HG03565 (cell line): ENCODE measurements around the gene DGKZ.
"Not testable (repeated sequence)": the region's sequence is repeated elsewhere in the genome, so short reads cannot be mapped to it uniquely, and the experiment has no call there.

ENCODE experiments used
- ATAC-seq: cut with Tn5 transposase; IDR thresholded peaks from one replicate; pipeline ENCODE4 v1.9.1; 2021; ENCODE audit warnings: mild to moderate bottlenecking, moderate library complexity; ENCODE audit not compliant: unreplicated experiment

The DGKZ gene

GRCh38 chr11:46366260-46366659 is 19.0 kb downstream of the DGKZ start:
- ATAC-seq = no peak

GRCh38 chr11:46366661-46367161 is 19.4 kb downstream of the DGKZ start:
- ATAC-seq = no peak

- peak; percentile 71 for ATAC-seq
Measured at GRCh38 chr11:46367244-46367915, 20.1 kb downstream of the DGKZ start.

GRCh38 chr11:46367916-46368267 is 20.6 kb downstream of the DGKZ start:
- no peak for ATAC-seq

GRCh38 chr11:46369458-46370152 is 22.3 kb downstream of the DGKZ start:
- ATAC-seq = no peak

- ATAC-seq = no peak
Measured at GRCh38 chr11:46370253-46370652, 23.0 kb downstream of the DGKZ start.

- ATAC-seq = not testable (repeated sequence)
Measured at GRCh38 chr11:46371262-46371661, 24.0 kb downstream of the DGKZ start.

GRCh38 chr11:46372086-46372485 is 24.8 kb downstream of the DGKZ start:
- ATAC-seq = no peak

GRCh38 chr11:46372501-46372900 is 25.2 kb downstream of the DGKZ start:
- not testable (repeated sequence) for ATAC-seq

GRCh38 chr11:46373787-46374740 is 26.8 kb downstream of the DGKZ start:
- ATAC-seq = no peak

GRCh38 chr11:46374815-46375214 is 27.6 kb downstream of the DGKZ start:
- no peak for ATAC-seq

- ATAC-seq = no peak
Measured at GRCh38 chr11:46375392-46376101, 28.3 kb downstream of the DGKZ start.

GRCh38 chr11:46376258-46377050 is 29.2 kb downstream of the DGKZ start:
- no peak for ATAC-seq

GRCh38 chr11:46377290-46377689 is 30.0 kb downstream of the DGKZ start:
- no peak for ATAC-seq

- ATAC-seq = no peak
Measured at GRCh38 chr11:46377831-46378230, 30.6 kb downstream of the DGKZ start.

GRCh38 chr11:46378296-46378695 is 31.0 kb downstream of the DGKZ start:
- ATAC-seq = no peak

GRCh38 chr11:46378811-46379481 is 31.7 kb downstream of the DGKZ start:
- ATAC-seq = no peak

- not testable (repeated sequence) for ATAC-seq
Measured at GRCh38 chr11:46379482-46380293, 32.4 kb downstream of the DGKZ start.
